Measurements from ENCODE around the gene KCNMA1.

GRCh38 chr10:77509391-77509790 is 128.2 kb downstream of the KCNMA1 start:
- no peak for TF ChIP-seq GATA3 (IDR thresholded peaks at IDR 0.05; ENCODE audit: low read depth, low read length)
- TF ChIP-seq GATA2 (IDR thresholded peaks at IDR 0.05; ENCODE audit: low read depth, low read length): no peak

All from SH-SY5Y (cell line).